NCI-H82 (cell line): ENCODE data around the gene CREB3L2.
"Not testable (repeated sequence)": the region's sequence is repeated elsewhere in the genome, so short reads cannot be mapped to it uniquely, and the experiment has no call there.

Experiments used
- DNase-seq: peaks from one replicate; lab custom pipeline; 2025; lab: John Stamatoyannopoulos, UW

The CREB3L2 gene

GRCh38 chr7:137931823-137932222 is 70.1 kb downstream of the CREB3L2 start:
- DNase-seq, result no peak

DNA sequence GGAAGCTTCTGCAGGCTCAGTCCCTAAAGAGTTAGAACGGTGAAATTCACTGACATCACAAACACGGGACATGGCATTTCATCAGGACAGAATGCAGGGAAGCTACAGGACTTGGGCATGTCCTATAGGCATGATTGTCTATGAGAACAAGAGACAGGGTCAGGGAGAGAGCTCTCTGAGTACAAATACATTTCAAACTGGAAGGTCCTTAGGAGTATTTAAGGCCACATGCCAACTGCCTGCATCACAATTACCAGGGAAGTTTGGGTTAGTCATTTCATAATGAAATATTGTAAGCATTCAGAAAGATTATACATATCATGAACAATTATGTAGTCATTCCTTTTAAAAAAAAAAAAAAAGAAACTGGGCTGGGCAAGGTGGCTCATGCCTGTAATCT is 71.3 kb downstream of the CREB3L2 start:
- DNase-seq, result no peak

GRCh38 chr7:137928626-137929025 is 73.3 kb downstream of the CREB3L2 start:
- DNase-seq, result no peak

DNA sequence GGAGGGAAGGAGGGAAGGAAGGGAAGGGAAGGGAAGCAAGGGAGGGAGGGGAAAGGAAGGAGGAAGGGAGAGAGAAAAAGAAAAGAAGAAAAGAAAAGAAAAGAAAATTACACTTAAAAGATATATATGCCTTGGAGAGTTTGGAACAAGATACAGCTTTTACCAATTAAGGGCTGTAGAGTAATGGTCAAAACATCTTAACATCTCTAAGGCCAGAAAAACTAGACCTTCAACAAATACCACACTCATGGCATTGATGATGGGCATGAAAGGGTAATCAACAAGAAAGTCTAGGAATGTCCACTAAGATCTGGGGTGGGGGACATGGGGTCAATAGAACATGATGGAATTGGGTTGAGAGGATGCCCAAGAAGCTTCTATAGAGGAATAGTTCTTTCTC is 74.5 kb downstream of the CREB3L2 start:
- DNase-seq, result no peak

GRCh38 chr7:137926206-137926605 is 75.7 kb downstream of the CREB3L2 start:
- DNase-seq, result not testable (repeated sequence)

GRCh38 chr7:137925754-137926153 is 76.1 kb downstream of the CREB3L2 start:
- no peak for DNase-seq

GRCh38 chr7:137925091-137925490 is 76.8 kb downstream of the CREB3L2 start:
- DNase-seq, result no peak

DNA sequence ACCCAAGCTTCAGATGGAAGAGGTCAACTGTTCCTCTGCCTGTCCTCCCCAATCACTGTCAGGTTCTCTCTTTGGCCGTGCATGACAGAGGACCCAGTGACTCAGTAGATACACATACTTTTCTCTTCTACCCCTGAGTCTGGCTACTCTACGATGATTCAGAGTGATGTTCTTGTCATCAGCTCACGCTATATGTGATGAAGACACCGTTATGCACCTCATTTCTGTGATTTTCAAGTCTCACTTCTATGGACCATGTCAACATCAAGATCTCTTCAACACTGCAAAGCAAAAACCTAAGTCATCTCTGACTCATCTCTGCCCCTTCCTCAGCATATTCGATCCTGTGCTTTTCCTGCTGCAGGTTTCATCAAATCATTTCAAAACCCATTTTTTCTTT is 78.5 kb downstream of the CREB3L2 start:
- no peak for DNase-seq

DNA sequence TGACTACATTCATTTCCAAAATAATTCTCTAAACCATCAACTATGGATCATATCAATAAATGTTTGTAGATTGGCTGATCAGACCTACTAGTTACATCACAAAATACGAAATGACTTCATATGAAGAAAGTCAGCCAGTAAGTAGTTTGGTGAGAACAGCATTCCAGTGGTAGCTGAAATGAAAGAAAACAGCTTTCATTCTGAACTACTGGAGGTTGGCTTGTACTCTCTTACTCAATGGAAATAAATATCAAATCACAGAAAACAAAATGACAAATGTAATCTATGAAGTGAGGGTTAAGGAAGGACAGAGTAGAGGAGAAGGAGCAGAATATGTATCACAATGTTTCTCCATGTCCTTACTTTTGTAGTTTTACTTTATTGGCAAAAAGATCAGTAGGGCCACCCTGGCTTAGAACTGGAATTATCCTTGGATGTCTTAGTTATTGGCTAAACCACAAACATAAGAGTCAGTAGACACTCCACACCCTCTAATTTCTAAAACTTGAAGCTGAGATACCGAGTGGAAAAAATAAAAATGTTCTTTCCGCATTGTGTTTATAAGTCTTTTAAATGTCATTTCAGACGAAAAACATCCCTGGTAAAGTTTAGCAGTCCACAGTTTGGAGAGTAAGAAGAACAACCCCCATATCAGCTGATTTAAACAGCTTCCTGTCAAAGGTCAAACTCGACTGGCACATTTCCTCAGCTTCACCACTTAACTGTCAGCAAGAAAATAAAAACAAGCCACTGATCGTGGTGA is 81.1 kb downstream of the CREB3L2 start:
- DNase-seq, result no peak

DNA sequence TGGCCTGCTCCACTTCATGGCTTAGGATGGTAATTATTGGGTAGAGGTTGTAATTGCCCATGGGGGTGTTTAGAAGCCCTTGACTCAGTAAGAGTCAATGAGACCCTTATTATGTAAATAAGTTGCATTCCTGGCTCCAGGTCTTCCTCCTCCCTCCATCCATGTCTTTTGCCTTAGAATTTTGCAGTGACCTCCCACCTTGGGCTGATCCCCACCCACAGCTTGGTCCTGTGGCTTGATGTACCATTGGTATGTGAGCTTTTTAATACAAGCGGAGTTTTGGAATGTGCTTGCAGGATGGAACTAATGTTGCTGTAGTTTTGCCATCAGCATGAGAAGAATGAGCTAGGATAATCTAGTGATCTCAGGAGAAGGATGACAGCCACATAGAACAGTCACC is 81.9 kb downstream of the CREB3L2 start:
- DNase-seq, result no peak

DNA sequence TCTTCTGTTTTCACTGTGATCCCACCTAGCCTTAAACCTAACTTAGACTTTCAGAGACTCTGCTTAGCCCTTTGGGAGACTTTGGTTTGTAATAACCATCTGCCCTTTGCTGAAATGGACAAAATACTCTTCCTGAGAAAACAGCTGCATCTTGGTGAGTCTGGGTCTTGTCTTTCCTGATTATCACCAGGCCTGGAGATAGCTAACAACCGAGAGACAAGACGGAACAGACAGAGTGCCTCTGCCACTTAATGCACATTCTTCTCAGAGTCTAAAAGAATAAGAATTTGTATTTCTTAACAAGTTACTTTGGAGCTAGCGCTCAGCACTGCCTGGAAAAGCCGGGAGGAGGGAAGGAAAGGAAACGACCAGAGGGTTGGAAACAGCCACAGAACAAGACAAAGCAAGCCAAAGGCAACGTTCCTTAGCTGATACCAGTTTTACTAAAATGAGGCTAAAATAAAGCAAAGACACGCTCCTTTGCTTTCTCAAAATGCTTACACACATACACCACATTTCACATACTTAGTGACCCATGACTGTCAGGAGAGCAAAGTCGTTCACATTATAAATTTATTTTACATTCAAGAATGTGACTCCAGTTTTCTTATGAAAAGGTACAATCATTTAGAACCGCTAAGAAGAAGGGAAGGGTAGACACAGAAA is 84.8 kb downstream of the CREB3L2 start:
- no peak for DNase-seq

DNA sequence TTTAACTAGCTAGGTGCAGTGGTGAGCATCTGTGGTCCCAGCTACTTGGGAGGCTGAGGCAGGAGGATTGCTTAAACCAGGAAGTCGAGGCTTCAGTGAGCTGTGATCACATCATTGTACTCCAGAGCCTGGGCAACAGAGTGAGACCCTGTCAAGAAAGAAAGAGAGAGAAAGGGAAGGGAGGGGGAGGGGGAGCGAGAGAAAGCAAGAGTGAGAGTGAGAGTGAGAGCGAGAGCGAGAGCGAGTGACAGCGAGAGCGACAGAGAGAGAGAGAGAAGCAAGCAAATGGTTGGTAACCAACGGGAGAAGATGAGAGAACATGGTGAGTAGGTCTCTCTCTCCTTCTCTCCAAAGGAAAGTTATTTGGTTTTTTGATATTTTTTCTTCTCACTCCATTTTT is 85.3 kb downstream of the CREB3L2 start:
- DNase-seq, result no peak

DNA sequence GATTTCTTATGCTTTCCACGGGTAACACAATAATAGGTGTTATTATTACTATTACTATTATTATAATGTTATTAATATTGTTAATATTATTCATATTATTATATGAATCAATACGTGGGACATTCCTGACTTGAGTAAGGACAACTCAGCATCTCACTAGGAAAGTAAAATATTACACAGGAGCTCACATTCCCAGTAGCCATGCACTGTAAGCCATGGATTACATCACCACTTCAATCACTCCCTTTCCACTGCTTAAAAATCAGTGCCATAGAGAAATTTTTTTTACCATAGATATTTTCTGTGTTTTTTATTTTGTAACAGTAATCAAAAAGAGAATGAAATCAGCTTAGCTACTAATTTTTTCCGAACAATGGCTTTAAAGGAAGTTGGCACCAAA is 86.6 kb downstream of the CREB3L2 start:
- no peak for DNase-seq

DNA sequence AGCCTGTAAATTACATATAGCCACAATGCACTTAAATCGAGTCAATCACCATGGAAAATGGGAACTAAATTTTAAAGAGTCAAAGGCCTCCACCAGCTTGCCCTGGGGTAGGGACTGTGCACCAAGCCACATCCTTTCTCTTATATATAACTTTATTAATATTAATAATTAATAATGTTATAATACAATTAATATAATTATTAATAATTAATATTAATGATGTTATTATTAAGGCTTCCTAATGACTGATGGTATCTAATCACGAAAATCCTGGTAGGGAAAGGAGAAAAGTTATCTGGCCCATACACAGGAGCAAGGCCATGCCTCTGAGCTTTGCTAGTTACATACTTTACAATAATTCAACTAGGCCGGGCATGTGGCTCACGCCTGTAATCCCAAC is 87.9 kb downstream of the CREB3L2 start:
- no peak for DNase-seq

- no peak for DNase-seq
Measured at GRCh38 chr7:137909042-137909441, 92.8 kb downstream of the CREB3L2 start.

DNA sequence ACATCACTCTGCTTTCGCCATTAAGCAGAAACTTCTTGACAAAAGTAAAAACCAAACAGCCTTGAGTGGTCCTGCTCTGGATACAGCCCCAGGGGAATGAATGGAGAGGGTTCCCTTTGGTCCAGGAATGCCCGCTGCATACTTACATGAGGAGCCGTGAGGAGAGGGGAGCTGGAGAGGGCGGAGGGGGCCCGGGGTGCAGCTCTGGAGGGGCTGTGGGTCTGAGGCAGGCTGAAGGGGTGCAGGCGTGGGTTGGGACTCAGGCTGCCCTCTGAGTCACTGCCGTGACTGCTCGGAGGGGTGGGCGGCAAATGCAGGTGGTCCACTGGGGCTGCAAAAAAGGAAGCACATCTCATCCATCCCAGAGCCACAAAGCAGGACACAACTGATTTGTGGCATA is 93.8 kb downstream of the CREB3L2 start:
- no peak for DNase-seq

- DNase-seq, result not testable (repeated sequence)
Measured at GRCh38 chr7:137906636-137907035, 95.2 kb downstream of the CREB3L2 start.

DNA sequence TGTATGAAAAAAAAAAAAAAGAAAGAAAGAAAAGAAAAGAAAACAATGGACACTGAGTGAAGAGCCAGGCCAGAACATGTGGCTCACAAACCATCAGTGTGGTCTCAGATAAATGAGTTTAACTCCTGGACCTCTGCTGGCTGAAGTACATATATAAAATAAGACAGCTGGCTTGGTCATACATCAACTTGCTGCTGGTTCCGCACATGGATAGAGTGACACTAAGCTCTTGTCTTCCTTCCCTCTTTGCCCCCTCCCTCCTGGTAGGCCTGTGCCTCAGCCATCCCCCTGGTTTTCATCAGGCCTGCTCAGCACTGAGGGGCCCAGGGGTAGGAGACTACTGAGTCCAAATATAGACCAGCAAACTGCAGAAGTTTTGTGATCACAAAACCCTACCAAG is 97.1 kb downstream of the CREB3L2 start:
- DNase-seq, result peak; percentile 37

DNA sequence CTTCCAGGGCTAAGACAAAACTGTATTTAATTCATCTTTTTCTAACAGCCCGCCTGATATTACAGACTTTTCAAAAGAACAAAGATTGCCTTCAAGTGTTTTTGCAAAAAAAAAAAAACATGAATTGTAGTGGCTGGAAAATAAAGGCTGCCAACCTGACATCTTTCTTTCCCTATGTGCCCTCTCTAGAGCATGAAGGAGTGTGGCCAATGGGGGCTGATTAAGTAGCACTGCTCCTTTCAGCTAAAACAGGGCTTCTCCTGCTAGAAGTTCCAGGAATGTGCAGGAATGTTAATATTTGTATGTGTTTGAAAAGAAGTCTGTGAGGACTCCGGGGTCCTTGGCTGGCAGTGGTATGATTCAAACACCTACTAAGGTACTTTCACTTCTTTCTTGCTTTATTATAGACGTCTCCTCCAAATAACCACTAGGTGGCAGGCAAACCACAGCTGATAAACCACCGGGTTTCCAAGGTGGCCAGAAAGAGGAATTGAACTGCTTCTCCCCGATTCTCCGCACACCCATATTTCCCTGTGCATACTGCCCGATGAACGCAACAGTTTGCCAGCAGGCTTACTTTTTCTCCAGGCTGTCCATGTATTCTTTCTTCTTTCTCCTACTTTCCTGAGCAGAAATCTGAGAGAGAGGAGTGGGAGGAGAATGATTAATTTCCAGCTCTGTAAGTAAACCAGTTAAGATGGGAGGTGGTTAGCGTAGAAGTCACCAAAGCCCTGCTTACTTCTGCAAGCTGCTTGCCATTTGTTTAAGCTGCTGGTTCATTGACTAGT is 98.3 kb downstream of the CREB3L2 start:
- DNase-seq, result peak; percentile 85

GRCh38 chr7:137900137-137900536 is 101.7 kb downstream of the CREB3L2 start:
- DNase-seq, result no peak

GRCh38 chr7:137898839-137899721 is 102.8 kb downstream of the CREB3L2 start:
- peak; percentile 87 for DNase-seq
